Epithelial cell of proximal tubule (primary cell): Measurements from ENCODE around the gene ST6GALNAC2. TPM values are rescaled to one million over a fixed set of nuclear protein-coding genes. Genes with fewer than 3 reads are reported as not detected.

Experiments
- DNase-seq: peaks from one replicate; pipeline ENCODE4 v3.0.0-alpha.2; 2011; ENCODE audit warnings: low read depth
- H3K4me3 ChIP-seq: 2 replicates; pipeline ENCODE4 v1.5.1; 2011; ENCODE audit warnings: low read depth, mild to moderate bottlenecking, low read length
- CTCF ChIP-seq: conservative IDR thresholded peaks from 2 replicates; pipeline ENCODE4 v1.5.1; 2012; ENCODE audit warnings: low read depth, mild to moderate bottlenecking, low read length
- total RNA-seq: library from RNA; depleted of rRNA; stranded (reverse); fragments of >200 nt; gene quantifications from 2 replicates; pipeline ENCODE4 v1.2.3, GENCODE V29; 2015

ST6GALNAC2 gene
- total RNA-seq, 1 donor from 2014 or later: 2.9 TPM

- TF ChIP-seq CTCF: no peak
- H3K4me3 ChIP-seq: no peak overlapping the region
- DNase-seq: no peak
Observed at GRCh38 chr17:76543482-76543825, 42.2 kb downstream of the ST6GALNAC2 start.

- no peak overlapping the region for H3K4me3 ChIP-seq
- no peak for DNase-seq
- no peak for TF ChIP-seq CTCF
Observed at GRCh38 chr17:76542984-76543383, 42.7 kb downstream of the ST6GALNAC2 start.

- no peak overlapping the region for H3K4me3 ChIP-seq
- DNase-seq: no peak
- TF ChIP-seq CTCF: no peak
Observed at GRCh38 chr17:76542566-76542971, 43.1 kb downstream of the ST6GALNAC2 start.

GRCh38 chr17:76541739-76542454 is 43.8 kb downstream of the ST6GALNAC2 start:
- H3K4me3 ChIP-seq: no peak overlapping the region
- TF ChIP-seq CTCF: no peak
- DNase-seq: no peak

- no peak for DNase-seq
- peak overlapping the region; percentile 56 for H3K4me3 ChIP-seq
- TF ChIP-seq CTCF: peak; percentile 20
Observed at GRCh38 chr17:76540381-76541300, 45.0 kb downstream of the ST6GALNAC2 start.

- peak within 1 kb of the TSS; percentile 56 for H3K4me3 ChIP-seq
- no peak for DNase-seq
- TF ChIP-seq CTCF: no peak
Observed at GRCh38 chr17:76539631-76540271, 45.9 kb downstream of the ST6GALNAC2 start, which contains the start of gene PRCD. TSS of gene PRCD (plus strand) at chr17:76540044. CDS start at chr17:76540142, 98 bp downstream.
